HG03460 (cell line): ENCODE measurements around the gene GLT8D2.

Experiments
- ATAC-seq: cut with Tn5 transposase; IDR thresholded peaks from one replicate; pipeline ENCODE4 v1.9.1; 2021; ENCODE audit not compliant: unreplicated experiment

Gene GLT8D2

GRCh38 chr12:103955811-103956508, 94.0 kb downstream of the GLT8D2 start:
- no peak for ATAC-seq

- no peak for ATAC-seq
Observed at GRCh38 chr12:103952497-103952896, 97.5 kb downstream of the GLT8D2 start.

DNA sequence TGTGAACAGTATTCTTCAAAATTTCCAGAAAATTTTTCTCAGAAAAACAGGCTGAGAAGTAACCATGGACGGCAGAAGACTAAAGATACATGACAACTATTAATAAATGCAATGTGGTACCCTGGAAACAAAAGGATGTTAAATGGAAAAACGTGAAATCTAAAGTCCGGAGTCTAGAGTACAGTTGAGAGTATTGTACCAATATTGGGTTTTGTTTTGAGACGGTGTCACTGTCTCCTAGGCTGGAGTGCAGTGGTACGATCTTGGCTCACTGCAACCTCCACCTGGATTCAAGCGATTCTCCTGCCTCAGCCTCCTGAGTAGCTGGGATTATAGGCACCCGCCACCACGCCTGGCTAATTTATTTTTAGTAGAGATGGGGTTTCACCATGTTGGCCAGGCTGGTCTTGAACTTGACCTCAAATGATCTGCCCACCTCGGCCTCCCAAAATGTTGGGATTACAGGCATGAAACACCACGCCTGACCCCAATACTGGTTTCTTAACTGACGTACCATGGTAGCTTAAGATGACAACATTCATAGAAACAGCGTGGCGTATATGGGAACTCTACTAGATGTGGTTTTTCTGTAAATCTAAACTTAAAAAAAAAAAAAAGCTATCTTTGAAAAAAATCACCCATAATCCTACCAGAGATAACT, 101.1 kb downstream of the GLT8D2 start:
- ATAC-seq: no peak

GRCh38 chr12:103947871-103948555, 102.0 kb downstream of the GLT8D2 start:
- no peak for ATAC-seq

- no peak for ATAC-seq
Observed at GRCh38 chr12:103944964-103945363, 105.0 kb downstream of the GLT8D2 start.
